Adrenal gland (tissue), 12 donors: ENCODE data around the gene NRXN3. TPM values are rescaled to one million over a fixed set of nuclear protein-coding genes. Genes with fewer than 3 reads are reported as not detected.

ENCODE experiments used
- DNase-seq, 7 donors: peaks; one replicate each; pipeline ENCODE4 v3.0.0-alpha.2; 2019 to 2020
- H3K27ac ChIP-seq, 5 donors: fragments of 200-600 bp; sonication (generic) in 4 of 5; 1 replicate in 3 of 5; 2 replicates in 2 of 5; pipeline versions ENCODE4 v1.5.1 to v1.8.0; 2016 to 2020; ENCODE audit warnings: mild to moderate bottlenecking in 1 of 5
- H3K27me3 ChIP-seq: fragments of 200-600 bp; 2 replicates; pipeline ENCODE4 v1.8.0; 2021
- H3K36me3 ChIP-seq, 2 donors: fragments of 200-600 bp; replicated peaks in 1 of 2; 1 replicate in 1 of 2; 2 replicates in 1 of 2; pipeline versions ENCODE4 v1.5.1 to v1.8.0; 2018 to 2022
- H3K4me1 ChIP-seq, 2 donors: fragments of 200-600 bp; replicated peaks in 1 of 2; 1 replicate in 1 of 2; 2 replicates in 1 of 2; pipeline versions ENCODE4 v1.5.1 to v1.8.0; 2018 to 2021
- H3K4me3 ChIP-seq, 4 donors: fragments of 200-600 bp; sonication (generic) in 3 of 4; one replicate each; pipeline ENCODE4 v1.5.1; 2016 to 2018
- H3K9me3 ChIP-seq, 3 donors: fragments of 200-600 bp; sonication (generic) in 1 of 3; replicated peaks in 1 of 3; 1 replicate in 2 of 3; 2 replicates in 1 of 3; pipeline versions ENCODE4 v1.5.1 to v1.8.0; 2016 to 2021
- POLR2A ChIP-seq, 2 donors: fragments of 450-650 bp; IDR thresholded peaks; one replicate each; pipeline ENCODE4 v1.6.1; 2017; ENCODE audit warnings: antibody characterized with exemption in 2 of 2, mild to moderate bottlenecking in 2 of 2, moderate library complexity in 1 of 2
- WGBS, 4 donors: extraction: QIAGEN DNeasy Blood & Tissue Kit in 2 of 4; methylation state at CpG; one replicate each; pipeline versions ENCODE4 v1.1.5 to v1.1.7; 2013 to 2017; 5-methylcytosine and 5-hydroxymethylcytosine counted together
- intact Hi-C, 2 donors: fragments of 100-400 bp; cut with DNase I; formaldehyde crosslinking; loops; one replicate each; pipeline versions ENCODE4 v1.14.1 to v1.15.0; 2022 to 2023
- polyA plus RNA-seq, 3 donors: library from polyadenylated mRNA; stranded (reverse); fragments of 200-250 nt in 2 of 3; fragments of 350-450 nt in 1 of 3; fragmentation: Illumina TruSeq in 1 of 3; extraction: RNeasy Lipid Tissue Mini Kit (QIAGEN cat#74804) in 1 of 3; gene quantifications; one replicate each; pipeline ENCODE4 v1.2.3, GENCODE V29; 2013 to 2014
- total RNA-seq, 9 donors: library from RNA; depleted of rRNA in 4 of 9; stranded (reverse); fragments of >200 nt in 4 of 9; fragments of 120-200 nt in 1 of 9; fragmentation: NEBNext Ultra II Directional in 1 of 9; extraction: Animal tissue kit (Norgen Biotek cat#: 25700) in 1 of 9; gene quantifications; one replicate each; pipeline versions ENCODE4 v1.1.0 to v1.2.4, GENCODE V29; 2013 to 2023
- TF ChIP-seq, protein P1 (sequence below), 6 experiments: fragments of 450-650 bp in 4 of 6; fragments of 200-600 bp in 2 of 6; sonication (generic) in 1 of 6; IDR thresholded peaks; 1 replicate in 5 of 6; 2 replicates in 1 of 6; pipeline versions ENCODE4 v1.5.1 to v1.8.0; 2016 to 2021; ENCODE audit warnings: antibody characterized with exemption in 6 of 6, mild to moderate bottlenecking in 2 of 6, moderate library complexity in 1 of 6
- donor health status: healthy with polysubstance abuse.
- donor health status: Bipolar disorder and iron deficiency.
- donor health status: DM: yes; HTN: yes; CAD: no.
- donor health status: DM: no; HTN: no; CAD: no.
- donor health status: DM: no; HTN: no; CAD: no.
- donor health status: DM: yes; HTN: yes; CAD: no.

NRXN3 gene
- total and polyA plus RNA-seq, 12 donors, result 0.09 to 8.5 (median 1.6) TPM

DNA sequence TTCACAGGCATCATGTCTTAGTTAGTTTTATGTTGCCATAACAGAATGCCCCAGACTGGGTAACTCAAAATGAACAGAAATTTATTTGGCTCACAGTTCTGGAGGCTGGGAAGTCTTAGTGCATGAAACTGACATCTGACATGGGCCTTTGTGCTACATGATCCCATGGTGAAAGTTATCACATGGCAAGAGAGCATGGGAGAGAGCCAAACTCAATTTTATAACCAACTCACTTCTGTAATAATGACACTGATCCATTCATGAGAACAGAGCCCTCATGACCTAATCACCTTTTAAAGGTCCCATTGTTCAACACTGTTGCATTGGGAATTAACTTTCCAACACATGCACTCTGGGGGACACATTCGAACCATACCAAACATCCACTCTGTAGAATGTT lies 1026.0 kb downstream of the NRXN3 start:
- WGBS, 4 donors, result 64 to 89% (median 74%) methylated on average over 1 of the region's 1 CpG
- no peak for TF ChIP-seq POLR2A (IDR thresholded peaks at IDR 0.05)
- TF ChIP-seq, protein P1, sequence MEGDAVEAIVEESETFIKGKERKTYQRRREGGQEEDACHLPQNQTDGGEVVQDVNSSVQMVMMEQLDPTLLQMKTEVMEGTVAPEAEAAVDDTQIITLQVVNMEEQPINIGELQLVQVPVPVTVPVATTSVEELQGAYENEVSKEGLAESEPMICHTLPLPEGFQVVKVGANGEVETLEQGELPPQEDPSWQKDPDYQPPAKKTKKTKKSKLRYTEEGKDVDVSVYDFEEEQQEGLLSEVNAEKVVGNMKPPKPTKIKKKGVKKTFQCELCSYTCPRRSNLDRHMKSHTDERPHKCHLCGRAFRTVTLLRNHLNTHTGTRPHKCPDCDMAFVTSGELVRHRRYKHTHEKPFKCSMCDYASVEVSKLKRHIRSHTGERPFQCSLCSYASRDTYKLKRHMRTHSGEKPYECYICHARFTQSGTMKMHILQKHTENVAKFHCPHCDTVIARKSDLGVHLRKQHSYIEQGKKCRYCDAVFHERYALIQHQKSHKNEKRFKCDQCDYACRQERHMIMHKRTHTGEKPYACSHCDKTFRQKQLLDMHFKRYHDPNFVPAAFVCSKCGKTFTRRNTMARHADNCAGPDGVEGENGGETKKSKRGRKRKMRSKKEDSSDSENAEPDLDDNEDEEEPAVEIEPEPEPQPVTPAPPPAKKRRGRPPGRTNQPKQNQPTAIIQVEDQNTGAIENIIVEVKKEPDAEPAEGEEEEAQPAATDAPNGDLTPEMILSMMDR (IDR thresholded peaks at IDR 0.05), result no peak
- Histone ChIP-seq H3K4me1 (no peaks in the 10 kb centered on the region), H3K27me3 (no peaks in the 10 kb centered on the region), H3K4me3 (no peak overlapping the region), H3K9me3 (no peaks in the 10 kb centered on the region), H3K36me3 (no peaks in the 10 kb centered on the region), H3K27ac (no peak overlapping the region)
- intact Hi-C loops, result no loop called here
- DNase-seq, result no peak

DNA sequence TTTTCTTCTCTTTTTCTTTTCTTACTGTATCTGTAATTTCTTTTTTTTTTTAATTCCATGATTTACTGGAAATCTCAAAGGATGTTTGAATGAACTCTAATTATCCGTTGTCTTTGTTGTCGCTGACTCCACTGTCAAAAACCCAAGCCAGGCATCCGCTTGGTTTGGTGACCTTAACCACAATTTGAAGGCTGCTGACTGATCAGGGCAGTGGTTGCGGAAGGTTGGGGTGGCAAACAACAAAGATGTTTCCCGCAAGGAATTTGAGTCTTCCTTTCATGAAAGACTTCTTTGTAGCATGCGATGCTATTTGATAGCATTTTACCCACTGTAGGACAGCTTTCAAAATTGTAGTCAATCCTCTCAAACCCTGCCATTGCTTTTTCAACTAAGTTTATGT lies 1027.3 kb downstream of the NRXN3 start:
- 71 to 92% (median 84%) methylated on average over 6 of the region's 6 CpGs for WGBS, 4 donors
- Histone ChIP-seq H3K36me3 (no peaks in the 10 kb centered on the region), H3K27ac (no peak overlapping the region), H3K4me1 (no peaks in the 10 kb centered on the region), H3K4me3 (no peak overlapping the region), H3K9me3 (no peaks in the 10 kb centered on the region), H3K27me3 (no peaks in the 10 kb centered on the region)
- intact Hi-C loops, result no loop called here
- TF ChIP-seq, protein P1 (IDR thresholded peaks at IDR 0.05), result no peak
- TF ChIP-seq POLR2A (IDR thresholded peaks at IDR 0.05), result no peak
- DNase-seq, result no peak

DNA sequence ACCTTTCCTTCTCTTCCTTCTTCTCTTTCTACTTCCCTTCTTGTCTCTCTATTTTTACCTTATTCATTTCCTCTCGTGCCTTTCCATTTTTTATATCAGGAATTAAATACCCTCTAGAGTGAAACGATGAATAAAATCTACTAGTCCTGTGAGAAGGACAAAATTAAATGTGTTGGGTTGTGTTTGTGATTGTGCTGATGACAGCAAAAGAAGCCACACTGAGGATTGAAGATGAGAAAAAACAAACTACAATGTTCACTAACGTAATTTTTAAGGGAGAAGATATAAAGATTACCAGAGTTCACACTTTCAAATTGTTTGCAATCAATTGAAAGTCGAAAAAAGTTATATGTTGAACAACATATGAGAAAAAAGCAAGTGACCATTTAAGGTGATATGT lies 1029.0 kb downstream of the NRXN3 start:
- H3K9me3 ChIP-seq, result no peaks in the 10 kb centered on the region
- DNase-seq, result no peak
- TF ChIP-seq, protein P1 (IDR thresholded peaks at IDR 0.05), result no peak
- no peaks in the 10 kb centered on the region for H3K27me3 ChIP-seq
- 73 to 85% (median 80%) methylated on average over 4 of the region's 4 CpGs for WGBS, 4 donors
- H3K27ac ChIP-seq, result no peak overlapping the region
- no peak overlapping the region for H3K4me3 ChIP-seq
- H3K36me3 ChIP-seq, result no peaks in the 10 kb centered on the region
- no peaks in the 10 kb centered on the region for H3K4me1 ChIP-seq
- intact Hi-C loops, result no loop called here

DNA sequence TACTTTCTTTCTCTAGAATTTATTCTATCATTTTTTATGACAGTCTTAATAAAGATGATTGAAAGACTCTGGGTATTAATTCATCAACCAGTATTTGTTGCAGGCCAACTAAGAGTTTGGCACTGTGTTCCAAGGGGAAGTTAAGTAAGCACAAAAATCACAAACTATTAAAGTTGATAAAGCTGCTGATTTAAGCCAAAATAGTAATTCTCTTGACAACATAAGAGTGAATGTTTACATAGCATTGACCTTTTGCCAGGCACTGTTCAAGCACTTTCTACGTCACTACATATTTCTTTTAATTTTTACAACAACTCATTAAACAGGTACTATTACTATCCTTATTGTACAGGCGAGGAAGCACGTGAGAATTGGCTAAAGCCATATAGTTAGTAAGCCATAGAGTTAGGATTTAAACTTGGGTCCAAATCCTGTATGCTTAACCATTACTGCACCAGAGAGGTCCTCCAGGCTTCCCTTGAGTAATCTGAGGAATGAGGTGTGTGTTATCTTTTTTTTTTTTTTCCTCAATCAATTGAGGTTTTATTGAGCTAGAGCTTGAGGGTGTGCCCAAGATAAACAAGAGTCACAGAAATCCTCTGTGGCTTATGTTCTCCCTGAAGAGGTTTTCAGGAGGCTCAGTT lies 1031.5 kb downstream of the NRXN3 start:
- Histone ChIP-seq H3K36me3 (no peaks in the 10 kb centered on the region), H3K9me3 (no peaks in the 10 kb centered on the region), H3K27ac (no peak overlapping the region), H3K4me1 (no peaks in the 10 kb centered on the region), H3K4me3 (no peak overlapping the region), H3K27me3 (no peaks in the 10 kb centered on the region)
- DNase-seq, result no peak
- intact Hi-C loops, result no loop called here
- 60 to 67% (median 64%) methylated on average over 3 of the region's 3 CpGs for WGBS, 4 donors
- TF ChIP-seq, protein P1 (IDR thresholded peaks at IDR 0.05), result no peak
- TF ChIP-seq POLR2A (IDR thresholded peaks at IDR 0.05), result no peak
